Measurements from ENCODE around the gene MVD. TPM values are rescaled to one million over a fixed set of nuclear protein-coding genes. Genes with fewer than 3 reads are reported as not detected.

The MVD gene
- total and polyA plus RNA-seq, 4 donors = 21.7 to 99.2 (median 74.7) TPM

DNA sequence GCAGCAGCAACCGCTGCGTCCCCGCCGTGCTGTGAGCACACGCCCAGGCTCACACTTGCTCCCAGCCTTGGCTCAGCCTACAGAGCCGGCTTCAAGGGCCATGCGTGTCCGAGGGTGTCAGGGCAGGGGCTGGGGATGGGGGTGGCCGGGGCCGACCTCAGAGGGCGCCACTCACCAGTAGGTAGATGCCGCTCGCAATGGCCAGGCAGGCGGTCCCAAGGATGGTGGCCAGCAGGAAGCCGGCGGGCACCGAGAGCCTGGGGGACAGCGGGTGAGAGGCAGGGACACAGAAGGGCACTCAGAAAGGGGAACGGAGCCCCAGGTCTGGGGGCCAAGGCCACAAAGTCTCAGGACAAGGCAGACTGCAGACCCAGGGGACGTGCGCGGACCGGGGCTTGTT is 16.9 kb downstream of the MVD start:
- H3K36me3 ChIP-seq (ENCODE audit: control insufficient read depth in 4 of 4, insufficient read depth in 3 of 4, low read depth in 1 of 4, low read length in 3 of 4) = peaks cover 0 to 2% (median under 1%) of the 10 kb centered on the region in 4 donors
- no peak overlapping the region for H3K9ac ChIP-seq (ENCODE audit: low read depth in 1 of 2, low read length in 2 of 2)
- no peak for DNase-seq (ENCODE audit: low spot score)
- 90% methylated on average over 23 of the region's 23 CpGs for WGBS
- no peaks in the 10 kb centered on the region for H3K9me3 ChIP-seq (ENCODE audit: control insufficient read depth in 4 of 4, low read length in 3 of 4)
- H3K27ac ChIP-seq (ENCODE audit: low read depth in 1 of 2, low read length in 2 of 2) = no peak overlapping the region
- no peaks in the 10 kb centered on the region for H3K27me3 ChIP-seq (ENCODE audit: control insufficient read depth in 4 of 4, insufficient read depth in 4 of 4, low read length in 3 of 4)
- no peak overlapping the region for H3K4me3 ChIP-seq (ENCODE audit: low read depth in 1 of 3, low read length in 3 of 3)
- H3K4me1 ChIP-seq (ENCODE audit: control insufficient read depth in 4 of 4, insufficient read depth in 4 of 4, low read length in 3 of 4) = peaks cover 0 to 11% (median 3%) of the 10 kb centered on the region in 4 donors
- TF ChIP-seq SP1 (IDR thresholded peaks at IDR 0.05) (no peak), HNF4A (conservative IDR thresholded peaks at IDR 0.05) (no peak), ATF3 (IDR thresholded peaks at IDR 0.05) (no peak), FOXA1 (IDR thresholded peaks at IDR 0.05) (no peak), GABPA (IDR thresholded peaks at IDR 0.05 in 1 of 2, conservative IDR thresholded peaks at IDR 0.05 in 1 of 2) (no peak), EGR1 (IDR thresholded peaks at IDR 0.05; ENCODE audit: low read depth in 2 of 2) (no peak), YY1 (IDR thresholded peaks at IDR 0.05) (no peak), TAF1 (conservative IDR thresholded peaks at IDR 0.05) (no peak), RAD21 (IDR thresholded peaks at IDR 0.05) (no peak), NR2F2 (IDR thresholded peaks at IDR 0.05) (no peak), FOXA2 (IDR thresholded peaks at IDR 0.05) (no peak), RXRA (IDR thresholded peaks at IDR 0.05) (no peak), JUND (IDR thresholded peaks at IDR 0.05) (no peak), REST (IDR thresholded peaks at IDR 0.05) (no peak), HNF4G (IDR thresholded peaks at IDR 0.05) (no peak)
- TF ChIP-seq, protein P1, sequence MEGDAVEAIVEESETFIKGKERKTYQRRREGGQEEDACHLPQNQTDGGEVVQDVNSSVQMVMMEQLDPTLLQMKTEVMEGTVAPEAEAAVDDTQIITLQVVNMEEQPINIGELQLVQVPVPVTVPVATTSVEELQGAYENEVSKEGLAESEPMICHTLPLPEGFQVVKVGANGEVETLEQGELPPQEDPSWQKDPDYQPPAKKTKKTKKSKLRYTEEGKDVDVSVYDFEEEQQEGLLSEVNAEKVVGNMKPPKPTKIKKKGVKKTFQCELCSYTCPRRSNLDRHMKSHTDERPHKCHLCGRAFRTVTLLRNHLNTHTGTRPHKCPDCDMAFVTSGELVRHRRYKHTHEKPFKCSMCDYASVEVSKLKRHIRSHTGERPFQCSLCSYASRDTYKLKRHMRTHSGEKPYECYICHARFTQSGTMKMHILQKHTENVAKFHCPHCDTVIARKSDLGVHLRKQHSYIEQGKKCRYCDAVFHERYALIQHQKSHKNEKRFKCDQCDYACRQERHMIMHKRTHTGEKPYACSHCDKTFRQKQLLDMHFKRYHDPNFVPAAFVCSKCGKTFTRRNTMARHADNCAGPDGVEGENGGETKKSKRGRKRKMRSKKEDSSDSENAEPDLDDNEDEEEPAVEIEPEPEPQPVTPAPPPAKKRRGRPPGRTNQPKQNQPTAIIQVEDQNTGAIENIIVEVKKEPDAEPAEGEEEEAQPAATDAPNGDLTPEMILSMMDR (IDR thresholded peaks at IDR 0.05; ENCODE audit: low read depth, low read length, missing input control) = no peak
- TF ChIP-seq, protein P2, sequence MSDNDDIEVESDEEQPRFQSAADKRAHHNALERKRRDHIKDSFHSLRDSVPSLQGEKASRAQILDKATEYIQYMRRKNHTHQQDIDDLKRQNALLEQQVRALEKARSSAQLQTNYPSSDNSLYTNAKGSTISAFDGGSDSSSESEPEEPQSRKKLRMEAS (IDR thresholded peaks at IDR 0.05) = no peak
- TF ChIP-seq, protein P3, sequence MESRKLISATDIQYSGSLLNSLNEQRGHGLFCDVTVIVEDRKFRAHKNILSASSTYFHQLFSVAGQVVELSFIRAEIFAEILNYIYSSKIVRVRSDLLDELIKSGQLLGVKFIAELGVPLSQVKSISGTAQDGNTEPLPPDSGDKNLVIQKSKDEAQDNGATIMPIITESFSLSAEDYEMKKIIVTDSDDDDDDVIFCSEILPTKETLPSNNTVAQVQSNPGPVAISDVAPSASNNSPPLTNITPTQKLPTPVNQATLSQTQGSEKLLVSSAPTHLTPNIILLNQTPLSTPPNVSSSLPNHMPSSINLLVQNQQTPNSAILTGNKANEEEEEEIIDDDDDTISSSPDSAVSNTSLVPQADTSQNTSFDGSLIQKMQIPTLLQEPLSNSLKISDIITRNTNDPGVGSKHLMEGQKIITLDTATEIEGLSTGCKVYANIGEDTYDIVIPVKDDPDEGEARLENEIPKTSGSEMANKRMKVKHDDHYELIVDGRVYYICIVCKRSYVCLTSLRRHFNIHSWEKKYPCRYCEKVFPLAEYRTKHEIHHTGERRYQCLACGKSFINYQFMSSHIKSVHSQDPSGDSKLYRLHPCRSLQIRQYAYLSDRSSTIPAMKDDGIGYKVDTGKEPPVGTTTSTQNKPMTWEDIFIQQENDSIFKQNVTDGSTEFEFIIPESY (IDR thresholded peaks at IDR 0.05) = no peak

All from liver (tissue), 9 donors.